K562 (cell line): Measurements from ENCODE around the gene JADE2. TPM values are rescaled to one million over a fixed set of nuclear protein-coding genes. Genes with fewer than 3 reads are reported as not detected.

Experiments used
- CBFB ChIP-seq: sonication (generic); formaldehyde crosslinking; IDR thresholded peaks from 2 replicates; pipeline ENCODE4 v1.4.0; 2020; ENCODE audit warnings: mild to moderate bottlenecking, missing genetic modification reagents
- CHD1 ChIP-seq: fragments of 200-600 bp; sonication (generic); IDR thresholded peaks from one replicate; pipeline ENCODE4 v1.6.1; 2012; ENCODE audit warnings: mild to moderate bottlenecking, moderate library complexity, low read length, inconsistent platforms
- MCM3 ChIP-seq: fragments of 450-650 bp; IDR thresholded peaks from 2 replicates; pipeline ENCODE4 v1.6.1; 2016
- NFE2 ChIP-seq: IDR thresholded peaks from 2 replicates; pipeline ENCODE4 v1.6.1; 2014; ENCODE audit warnings: antibody characterized with exemption, low read depth
- NONO ChIP-seq, 2 experiments: fragments of 200-400 bp in 1 of 2; fragments of 450-650 bp in 1 of 2; formaldehyde crosslinking in 1 of 2; IDR thresholded peaks; 2 replicates each; pipeline ENCODE4 v1.6.1; 2017; ENCODE audit warnings: low read depth in 2 of 2, mild to moderate bottlenecking in 2 of 2, moderate library complexity in 2 of 2, low read length in 1 of 2
- PHB2 ChIP-seq: fragments of 450-650 bp; IDR thresholded peaks from 2 replicates; pipeline ENCODE4 v1.6.1; 2017; ENCODE audit warnings: low read depth
- RNF2 ChIP-seq: sonication (generic); IDR thresholded peaks from 2 replicates; pipeline ENCODE4 v1.6.1; 2016
- TARDBP ChIP-seq: fragments of 450-650 bp; IDR thresholded peaks from 2 replicates; pipeline ENCODE4 v1.6.1; 2016
- XRCC4 ChIP-seq: IDR thresholded peaks from one replicate; pipeline ENCODE4 v1.6.1; 2011; ENCODE audit not compliant: insufficient read depth, insufficient read length; ENCODE audit errors: extremely low read depth
- ZEB2 ChIP-seq: fragments of 450-650 bp; IDR thresholded peaks from 2 replicates; pipeline ENCODE4 v1.6.1; 2016
- polyA plus RNA-seq, 8 experiments: library from polyadenylated mRNA; depleted of rRNA in 4 of 8; stranded (reverse) in 5 of 8; unstranded in 3 of 8; fragments of >200 nt; fragmentation: Nextera tagmentation in 2 of 8; fragmentation: Illumina TruSeq in 1 of 8; extraction: Ambion mirVana in 2 of 8; extraction: Trizol in 1 of 8; gene quantifications; 2 replicates each; pipeline versions ENCODE4 v1.2.1 to v1.2.3, GENCODE V29; 2011 to 2014; ENCODE audit warnings: inconsistent platforms in 1 of 8, missing spikeins in 1 of 8
- total RNA-seq, 7 experiments: library from RNA; depleted of rRNA in 6 of 7; stranded (reverse); fragments of >200 nt in 6 of 7; fragmentation: Illumina TruSeq in 2 of 7; extraction: Trizol in 2 of 7; gene quantifications; 2 replicates each; pipeline versions ENCODE4 v1.2.1 to v1.2.3, GENCODE V29; 2011 to 2021; ENCODE audit warnings: low replicate concordance in 1 of 7
- TF ChIP-seq, protein P1 (sequence below): fragments of 250-450 bp; sonication (Bioruptor Pico); IDR thresholded peaks from 2 replicates; pipeline ENCODE4 v1.8.0; 2021; ENCODE audit warnings: moderate library complexity, mild to moderate bottlenecking, inconsistent platforms
- TF ChIP-seq, protein P2 (sequence below), 3 experiments: fragments of 200-800 bp in 1 of 3; sonication (Bioruptor generic) in 1 of 3; sonication (generic) in 1 of 3; formaldehyde crosslinking in 1 of 3; IDR thresholded peaks; 2 replicates each; pipeline versions ENCODE4 v1.6.1 to v1.8.0; 2016 to 2022; ENCODE audit warnings: mild to moderate bottlenecking in 2 of 3, missing compliant biosample characterization in 2 of 3, missing genetic modification characterization in 2 of 3, missing genetic modification reagents in 1 of 3
- TF ChIP-seq, protein P3 (sequence below): sonication (generic); formaldehyde crosslinking; IDR thresholded peaks from 2 replicates; pipeline ENCODE4 v1.8.0; 2022; ENCODE audit warnings: mild to moderate bottlenecking, missing genetic modification reagents
- TF ChIP-seq, protein P4 (sequence below): sonication (generic); formaldehyde crosslinking; IDR thresholded peaks from 2 replicates; pipeline ENCODE4 v1.8.0; 2022; ENCODE audit warnings: missing genetic modification reagents, mild to moderate bottlenecking, borderline replicate concordance

Gene JADE2
- total and polyA plus RNA-seq, 9 of the 15 experiments (the other 6 are each of a cell fraction or from before 2014, with no cell fraction given): 0.50 to 23.3 (median 9.1) TPM

DNA sequence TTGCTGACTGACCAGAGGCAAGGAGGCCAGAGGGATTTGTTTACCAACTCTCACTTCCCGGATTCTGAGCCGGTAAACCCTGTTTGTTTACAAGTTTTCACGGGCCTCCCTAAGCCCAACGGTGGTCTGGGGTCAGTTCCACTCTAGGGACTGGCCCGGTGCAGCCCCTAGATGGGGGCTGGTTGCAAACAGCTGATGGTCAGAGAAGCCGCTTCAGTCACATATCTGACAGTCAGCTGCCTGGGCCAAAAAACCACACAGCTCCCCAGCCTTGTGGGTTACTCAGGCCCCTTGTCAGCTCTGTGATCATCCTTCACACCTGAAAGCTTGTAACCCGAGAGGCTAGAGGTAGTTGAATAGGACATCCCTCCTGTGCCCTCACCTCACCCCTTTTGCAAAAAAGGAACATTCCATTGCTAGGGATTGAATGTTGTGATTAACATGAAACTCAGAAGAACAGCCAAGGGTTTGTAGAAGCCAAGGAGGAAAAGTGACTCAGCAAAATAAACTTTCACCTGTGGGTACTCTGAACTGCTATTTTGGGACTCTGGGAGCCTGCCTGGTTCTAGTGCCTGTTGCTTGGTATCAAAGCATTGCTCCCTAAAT, 66.8 kb downstream of the JADE2 start (continued):
- no peak for TF ChIP-seq TARDBP
- TF ChIP-seq NONO (IDR thresholded peaks at IDR 0.05; ENCODE audit: low read depth in 2 of 2, low read length in 1 of 2): no peak
- TF ChIP-seq, protein P1, sequence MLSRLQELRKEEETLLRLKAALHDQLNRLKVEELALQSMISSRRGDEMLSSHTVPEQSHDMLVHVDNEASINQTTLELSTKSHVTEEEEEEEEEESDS (CRISPR knock-in tag): no peak
- TF ChIP-seq RNF2: no peak
- no peak for TF ChIP-seq PHB2
- TF ChIP-seq, protein P2, sequence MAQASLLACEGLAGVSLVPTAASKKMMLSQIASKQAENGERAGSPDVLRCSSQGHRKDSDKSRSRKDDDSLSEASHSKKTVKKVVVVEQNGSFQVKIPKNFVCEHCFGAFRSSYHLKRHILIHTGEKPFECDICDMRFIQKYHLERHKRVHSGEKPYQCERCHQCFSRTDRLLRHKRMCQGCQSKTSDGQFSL (CRISPR knock-in tag; IDR thresholded peaks at IDR 0.05): no peak
- TF ChIP-seq, protein P2 (tag; IDR thresholded peaks at IDR 0.05): no peak
- TF ChIP-seq XRCC4: no peak
- TF ChIP-seq, protein P3, sequence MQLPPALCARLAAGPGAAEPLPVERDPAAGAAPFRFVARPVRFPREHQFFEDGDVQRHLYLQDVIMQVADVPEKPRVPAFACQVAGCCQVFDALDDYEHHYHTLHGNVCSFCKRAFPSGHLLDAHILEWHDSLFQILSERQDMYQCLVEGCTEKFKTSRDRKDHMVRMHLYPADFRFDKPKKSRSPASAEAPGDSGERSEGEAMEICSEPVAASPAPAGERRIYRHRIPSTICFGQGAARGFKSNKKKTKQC (CRISPR knock-in tag): no peak
- TF ChIP-seq CBFB (CRISPR knock-in tag): no peak
- TF ChIP-seq ZEB2: 0 out of 2 replicates have a peak, but pooled peaks have one; percentile 29
- TF ChIP-seq NFE2: peak; percentile 87
- TF ChIP-seq MCM3: no peak
- TF ChIP-seq, protein P4, sequence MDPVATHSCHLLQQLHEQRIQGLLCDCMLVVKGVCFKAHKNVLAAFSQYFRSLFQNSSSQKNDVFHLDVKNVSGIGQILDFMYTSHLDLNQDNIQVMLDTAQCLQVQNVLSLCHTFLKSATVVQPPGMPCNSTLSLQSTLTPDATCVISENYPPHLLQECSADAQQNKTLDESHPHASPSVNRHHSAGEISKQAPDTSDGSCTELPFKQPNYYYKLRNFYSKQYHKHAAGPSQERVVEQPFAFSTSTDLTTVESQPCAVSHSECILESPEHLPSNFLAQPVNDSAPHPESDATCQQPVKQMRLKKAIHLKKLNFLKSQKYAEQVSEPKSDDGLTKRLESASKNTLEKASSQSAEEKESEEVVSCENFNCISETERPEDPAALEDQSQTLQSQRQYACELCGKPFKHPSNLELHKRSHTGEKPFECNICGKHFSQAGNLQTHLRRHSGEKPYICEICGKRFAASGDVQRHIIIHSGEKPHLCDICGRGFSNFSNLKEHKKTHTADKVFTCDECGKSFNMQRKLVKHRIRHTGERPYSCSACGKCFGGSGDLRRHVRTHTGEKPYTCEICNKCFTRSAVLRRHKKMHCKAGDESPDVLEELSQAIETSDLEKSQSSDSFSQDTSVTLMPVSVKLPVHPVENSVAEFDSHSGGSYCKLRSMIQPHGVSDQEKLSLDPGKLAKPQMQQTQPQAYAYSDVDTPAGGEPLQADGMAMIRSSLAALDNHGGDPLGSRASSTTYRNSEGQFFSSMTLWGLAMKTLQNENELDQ (CRISPR knock-in tag): no peak
- no peak for TF ChIP-seq CHD1
